OCI-LY3 (cell line): ENCODE data around the gene ABCB4.

Source experiments
- EZH2phosphoT487 ChIP-seq: fragments of 200-600 bp; shearing (Covaris generic); IDR thresholded peaks from 2 replicates; pipeline ENCODE4 v1.6.1; 2018; ENCODE audit warnings: antibody characterized with exemption, mixed run types, low read depth
- TF ChIP-seq, protein P1 (sequence below): fragments of 200-600, 300-600 bp; sonication (generic); IDR thresholded peaks from 2 replicates; pipeline ENCODE4 v1.5.1; 2014; ENCODE audit warnings: antibody characterized with exemption, low read length, low read depth

- TF ChIP-seq, protein P1, sequence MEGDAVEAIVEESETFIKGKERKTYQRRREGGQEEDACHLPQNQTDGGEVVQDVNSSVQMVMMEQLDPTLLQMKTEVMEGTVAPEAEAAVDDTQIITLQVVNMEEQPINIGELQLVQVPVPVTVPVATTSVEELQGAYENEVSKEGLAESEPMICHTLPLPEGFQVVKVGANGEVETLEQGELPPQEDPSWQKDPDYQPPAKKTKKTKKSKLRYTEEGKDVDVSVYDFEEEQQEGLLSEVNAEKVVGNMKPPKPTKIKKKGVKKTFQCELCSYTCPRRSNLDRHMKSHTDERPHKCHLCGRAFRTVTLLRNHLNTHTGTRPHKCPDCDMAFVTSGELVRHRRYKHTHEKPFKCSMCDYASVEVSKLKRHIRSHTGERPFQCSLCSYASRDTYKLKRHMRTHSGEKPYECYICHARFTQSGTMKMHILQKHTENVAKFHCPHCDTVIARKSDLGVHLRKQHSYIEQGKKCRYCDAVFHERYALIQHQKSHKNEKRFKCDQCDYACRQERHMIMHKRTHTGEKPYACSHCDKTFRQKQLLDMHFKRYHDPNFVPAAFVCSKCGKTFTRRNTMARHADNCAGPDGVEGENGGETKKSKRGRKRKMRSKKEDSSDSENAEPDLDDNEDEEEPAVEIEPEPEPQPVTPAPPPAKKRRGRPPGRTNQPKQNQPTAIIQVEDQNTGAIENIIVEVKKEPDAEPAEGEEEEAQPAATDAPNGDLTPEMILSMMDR: no peak
- no peak for TF ChIP-seq EZH2phosphoT487
These were observed 1.5 kb downstream of the ABCB4 start for GRCh38 chr7:87473986-87474385.
